ENCODE measurements around the gene IER5L. TPM values are rescaled to one million over a fixed set of nuclear protein-coding genes. Genes with fewer than 3 reads are reported as not detected.
A peak's percentile ranks its signal among the peaks of the same experiment; 100 is the strongest.

IER5L gene
- 5.2 TPM for total RNA-seq (ENCODE audit: unreplicated experiment)
- long read RNA-seq, partial matches to known transcripts = 0 of 2 reads
- long read RNA-seq, other reads (novel, unspliced or antisense) = 0 of 2 reads

DNA sequence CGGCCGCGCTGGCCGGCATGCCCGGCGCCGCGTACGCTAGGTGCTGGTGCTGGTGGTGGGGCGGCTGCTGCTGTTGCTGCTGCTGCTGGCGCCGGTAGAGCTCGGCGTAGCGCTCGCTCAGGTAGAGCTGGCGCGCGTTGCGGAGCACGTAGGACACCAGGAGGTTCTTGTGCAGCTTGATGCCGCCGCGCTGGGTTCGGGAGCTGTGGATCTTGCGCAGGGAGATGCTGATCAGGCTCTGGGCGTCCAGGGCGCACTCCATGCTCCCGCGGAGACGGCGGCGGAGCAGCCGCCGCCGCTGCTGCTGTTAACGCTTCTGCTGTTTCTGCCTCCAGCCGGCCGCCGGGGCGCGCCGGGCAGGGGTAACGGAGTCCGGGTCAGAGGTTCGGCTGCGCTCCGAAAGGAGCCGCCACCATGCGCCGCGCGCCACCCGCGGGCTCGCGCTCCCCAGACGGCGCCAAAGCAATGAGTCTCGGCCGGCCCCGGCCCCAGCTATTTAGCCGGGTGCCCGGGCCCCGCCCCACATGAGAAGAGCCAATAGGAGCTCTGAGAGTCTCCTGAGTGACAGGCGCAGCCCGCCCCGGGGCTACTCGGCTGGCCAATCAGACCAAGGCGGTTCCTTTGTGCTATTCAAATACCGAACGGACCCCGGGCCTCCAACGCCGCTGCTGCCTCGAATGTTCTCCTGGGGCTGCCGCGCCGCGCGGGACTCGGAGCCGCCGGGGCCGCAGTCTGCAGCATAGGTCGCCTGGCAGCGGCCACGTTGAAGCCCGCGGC is at the start of gene IER5L:
Gene IER5L (minus strand): TSS at position 471 of the 777 bp plus-strand sequence. CDS start 209 bp downstream, at position 262.
- Mint-ChIP-seq H3K4me3 (ENCODE audit: unreplicated experiment) (peak within 1 kb of the TSS; percentile 93), H3K9me3 (ENCODE audit: unreplicated experiment) (no peaks in the 10 kb centered on the region), H3K36me3 (ENCODE audit: low read depth, unreplicated experiment) (peaks cover 3% of the 10 kb centered on the region), H3K27me3 (ENCODE audit: unreplicated experiment) (peaks cover 15% of the 10 kb centered on the region), H3K4me1 (ENCODE audit: unreplicated experiment) (peaks cover 3% of the 10 kb centered on the region), H3K27ac (ENCODE audit: unreplicated experiment) (no peak within 1 kb of the TSS)
- TF ChIP-seq, protein P1, sequence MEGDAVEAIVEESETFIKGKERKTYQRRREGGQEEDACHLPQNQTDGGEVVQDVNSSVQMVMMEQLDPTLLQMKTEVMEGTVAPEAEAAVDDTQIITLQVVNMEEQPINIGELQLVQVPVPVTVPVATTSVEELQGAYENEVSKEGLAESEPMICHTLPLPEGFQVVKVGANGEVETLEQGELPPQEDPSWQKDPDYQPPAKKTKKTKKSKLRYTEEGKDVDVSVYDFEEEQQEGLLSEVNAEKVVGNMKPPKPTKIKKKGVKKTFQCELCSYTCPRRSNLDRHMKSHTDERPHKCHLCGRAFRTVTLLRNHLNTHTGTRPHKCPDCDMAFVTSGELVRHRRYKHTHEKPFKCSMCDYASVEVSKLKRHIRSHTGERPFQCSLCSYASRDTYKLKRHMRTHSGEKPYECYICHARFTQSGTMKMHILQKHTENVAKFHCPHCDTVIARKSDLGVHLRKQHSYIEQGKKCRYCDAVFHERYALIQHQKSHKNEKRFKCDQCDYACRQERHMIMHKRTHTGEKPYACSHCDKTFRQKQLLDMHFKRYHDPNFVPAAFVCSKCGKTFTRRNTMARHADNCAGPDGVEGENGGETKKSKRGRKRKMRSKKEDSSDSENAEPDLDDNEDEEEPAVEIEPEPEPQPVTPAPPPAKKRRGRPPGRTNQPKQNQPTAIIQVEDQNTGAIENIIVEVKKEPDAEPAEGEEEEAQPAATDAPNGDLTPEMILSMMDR (IDR thresholded peaks at IDR 0.05; ENCODE audit: unreplicated experiment) = no peak
- DNase-seq (ENCODE audit: low spot score) = peak; percentile 93

DNA sequence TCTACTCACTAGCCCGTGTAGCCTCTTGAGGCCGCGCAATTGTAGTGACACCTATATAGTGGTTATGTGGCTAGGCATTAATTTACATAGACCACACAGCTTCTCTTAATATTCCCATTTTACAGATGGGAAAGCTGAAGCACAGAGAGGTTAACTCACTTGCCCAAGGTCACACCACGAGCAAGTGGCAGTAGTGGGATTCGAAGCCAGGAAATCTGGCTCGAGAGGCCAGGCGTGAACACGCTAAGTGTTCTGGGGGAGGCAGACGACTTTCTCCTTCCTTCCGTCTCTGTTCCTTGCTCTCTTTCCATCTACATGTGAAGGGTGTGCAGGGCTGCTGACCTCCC is 49.8 kb upstream of the IER5L start:
- Mint-ChIP-seq H3K36me3 (ENCODE audit: low read depth, unreplicated experiment) (no peaks in the 10 kb centered on the region), H3K27ac (ENCODE audit: unreplicated experiment) (no peak overlapping the region), H3K9me3 (ENCODE audit: unreplicated experiment) (no peaks in the 10 kb centered on the region), H3K27me3 (ENCODE audit: unreplicated experiment) (peaks cover 4% of the 10 kb centered on the region), H3K4me1 (ENCODE audit: unreplicated experiment) (no peaks in the 10 kb centered on the region), H3K4me3 (ENCODE audit: unreplicated experiment) (no peak overlapping the region)
- TF ChIP-seq, protein P1 (IDR thresholded peaks at IDR 0.05; ENCODE audit: unreplicated experiment) = no peak
- no peak for DNase-seq (ENCODE audit: low spot score)

DNA sequence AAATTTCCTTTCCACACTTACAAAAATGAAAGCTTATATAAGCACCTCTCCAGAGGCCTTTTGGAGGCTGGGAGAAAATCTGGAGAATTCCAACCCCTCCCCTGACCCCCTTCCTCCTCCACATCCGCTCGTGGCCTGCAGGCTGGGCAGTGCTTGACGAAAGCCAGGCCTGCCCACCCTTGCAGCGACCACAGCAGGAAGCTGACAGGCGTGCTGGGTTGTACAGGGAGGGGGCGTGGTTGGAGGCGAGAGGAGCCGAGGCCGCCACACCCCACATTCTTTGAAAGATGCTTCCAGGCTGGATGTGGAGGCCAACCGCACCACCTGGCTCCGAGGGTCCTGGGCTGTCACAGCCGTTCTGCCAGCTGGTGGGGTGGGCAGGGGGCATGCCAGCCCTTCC is 47.8 kb upstream of the IER5L start:
- no peak overlapping the region for H3K27ac Mint-ChIP-seq (ENCODE audit: unreplicated experiment)
- peak; percentile 23 for DNase-seq (ENCODE audit: low spot score)
- no peaks in the 10 kb centered on the region for H3K36me3 Mint-ChIP-seq (ENCODE audit: low read depth, unreplicated experiment)
- no peaks in the 10 kb centered on the region for H3K9me3 Mint-ChIP-seq (ENCODE audit: unreplicated experiment)
- TF ChIP-seq, protein P1 (IDR thresholded peaks at IDR 0.05; ENCODE audit: unreplicated experiment) = no peak
- no peaks in the 10 kb centered on the region for H3K27me3 Mint-ChIP-seq (ENCODE audit: unreplicated experiment)
- H3K4me3 Mint-ChIP-seq (ENCODE audit: unreplicated experiment) = no peak overlapping the region
- peaks cover 4% of the 10 kb centered on the region for H3K4me1 Mint-ChIP-seq (ENCODE audit: unreplicated experiment)

DNA sequence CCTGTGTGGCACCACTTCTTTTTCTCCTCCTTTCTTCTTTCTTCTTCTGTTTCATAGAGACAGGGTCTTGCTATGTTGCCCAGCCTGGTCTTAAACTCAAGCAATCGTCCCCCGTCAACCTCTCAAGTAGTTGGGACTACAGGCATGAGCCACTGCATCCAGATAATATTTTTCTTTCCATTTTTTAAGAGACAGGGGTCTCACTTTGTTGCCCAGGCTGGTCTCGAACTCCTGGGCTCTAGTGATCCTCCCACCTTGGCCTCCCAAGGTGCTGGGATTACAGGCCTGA is 47.4 kb upstream of the IER5L start:
- Mint-ChIP-seq H3K27me3 (ENCODE audit: unreplicated experiment) (no peaks in the 10 kb centered on the region), H3K4me1 (ENCODE audit: unreplicated experiment) (peaks cover 4% of the 10 kb centered on the region), H3K9me3 (ENCODE audit: unreplicated experiment) (no peaks in the 10 kb centered on the region), H3K36me3 (ENCODE audit: low read depth, unreplicated experiment) (no peaks in the 10 kb centered on the region), H3K4me3 (ENCODE audit: unreplicated experiment) (no peak overlapping the region), H3K27ac (ENCODE audit: unreplicated experiment) (peak overlapping the region; percentile 6)
- TF ChIP-seq, protein P1 (IDR thresholded peaks at IDR 0.05; ENCODE audit: unreplicated experiment) = no peak
- no peak for DNase-seq (ENCODE audit: low spot score)
